ENCODE results near the gene ZSWIM6.

- TF ChIP-seq, protein P1, sequence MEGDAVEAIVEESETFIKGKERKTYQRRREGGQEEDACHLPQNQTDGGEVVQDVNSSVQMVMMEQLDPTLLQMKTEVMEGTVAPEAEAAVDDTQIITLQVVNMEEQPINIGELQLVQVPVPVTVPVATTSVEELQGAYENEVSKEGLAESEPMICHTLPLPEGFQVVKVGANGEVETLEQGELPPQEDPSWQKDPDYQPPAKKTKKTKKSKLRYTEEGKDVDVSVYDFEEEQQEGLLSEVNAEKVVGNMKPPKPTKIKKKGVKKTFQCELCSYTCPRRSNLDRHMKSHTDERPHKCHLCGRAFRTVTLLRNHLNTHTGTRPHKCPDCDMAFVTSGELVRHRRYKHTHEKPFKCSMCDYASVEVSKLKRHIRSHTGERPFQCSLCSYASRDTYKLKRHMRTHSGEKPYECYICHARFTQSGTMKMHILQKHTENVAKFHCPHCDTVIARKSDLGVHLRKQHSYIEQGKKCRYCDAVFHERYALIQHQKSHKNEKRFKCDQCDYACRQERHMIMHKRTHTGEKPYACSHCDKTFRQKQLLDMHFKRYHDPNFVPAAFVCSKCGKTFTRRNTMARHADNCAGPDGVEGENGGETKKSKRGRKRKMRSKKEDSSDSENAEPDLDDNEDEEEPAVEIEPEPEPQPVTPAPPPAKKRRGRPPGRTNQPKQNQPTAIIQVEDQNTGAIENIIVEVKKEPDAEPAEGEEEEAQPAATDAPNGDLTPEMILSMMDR (IDR thresholded peaks at IDR 0.05; ENCODE audit: insufficient read depth, low read depth, low read length), result no peak
- TF ChIP-seq EZH2 (IDR thresholded peaks at IDR 0.05; ENCODE audit: insufficient read depth, low read length), result no peak
Measured at GRCh38 chr5:61394078-61394704, 62.1 kb downstream of the ZSWIM6 start.
